D721Med (cell line): Measurements from ENCODE around the gene LDAH.

Experiments
- DNase-seq: peaks from one replicate; pipeline ENCODE4 v3.0.0; 2011; ENCODE audit warnings: low spot score; ENCODE audit not compliant: insufficient read length
- FAIRE-seq: peaks from 2 replicates; lab custom pipeline; 2011; peaks lifted over from hg19 to GRCh38; lab: Jason Lieb, UNC
- TF ChIP-seq, protein P1 (sequence below): IDR thresholded peaks from 2 replicates; pipeline ENCODE4 v1.5.1; 2012; ENCODE audit warnings: mild to moderate bottlenecking, control low read depth; ENCODE audit not compliant: insufficient read depth; ENCODE audit errors: missing control alignments

LDAH gene

GRCh38 chr2:20650877-20651730 lies 171.8 kb downstream of the LDAH start, which contains the start of gene HS1BP3:
TSS of gene HS1BP3 (minus strand) at chr2:20651098. CDS start at chr2:20651063, 35 bp downstream.
- FAIRE-seq: no peak

DNA sequence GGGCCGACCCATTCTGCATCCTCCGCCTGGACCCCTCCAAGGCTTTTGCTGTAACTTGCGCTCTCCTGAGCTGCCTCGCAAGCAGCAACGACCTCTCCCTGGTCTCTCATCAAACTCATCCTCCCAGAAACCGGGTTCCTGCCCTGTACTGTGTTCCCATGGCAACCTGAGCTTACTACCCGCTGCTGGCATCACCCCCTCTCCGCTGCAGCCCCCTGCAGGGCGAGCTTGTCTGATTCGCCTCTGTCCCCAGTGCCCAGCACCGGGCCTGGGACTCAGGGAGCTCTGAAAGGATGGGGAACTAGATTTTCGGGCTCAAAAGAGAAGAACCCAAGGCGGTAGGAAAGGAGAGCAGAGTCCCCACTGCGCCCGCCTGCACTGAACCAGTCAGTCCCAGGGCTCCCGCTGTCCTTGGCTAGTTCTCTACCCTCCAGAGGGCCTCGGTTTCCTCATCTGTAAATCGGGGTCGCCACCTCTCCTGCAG lies 172.5 kb downstream of the LDAH start:
- TF ChIP-seq, protein P1, sequence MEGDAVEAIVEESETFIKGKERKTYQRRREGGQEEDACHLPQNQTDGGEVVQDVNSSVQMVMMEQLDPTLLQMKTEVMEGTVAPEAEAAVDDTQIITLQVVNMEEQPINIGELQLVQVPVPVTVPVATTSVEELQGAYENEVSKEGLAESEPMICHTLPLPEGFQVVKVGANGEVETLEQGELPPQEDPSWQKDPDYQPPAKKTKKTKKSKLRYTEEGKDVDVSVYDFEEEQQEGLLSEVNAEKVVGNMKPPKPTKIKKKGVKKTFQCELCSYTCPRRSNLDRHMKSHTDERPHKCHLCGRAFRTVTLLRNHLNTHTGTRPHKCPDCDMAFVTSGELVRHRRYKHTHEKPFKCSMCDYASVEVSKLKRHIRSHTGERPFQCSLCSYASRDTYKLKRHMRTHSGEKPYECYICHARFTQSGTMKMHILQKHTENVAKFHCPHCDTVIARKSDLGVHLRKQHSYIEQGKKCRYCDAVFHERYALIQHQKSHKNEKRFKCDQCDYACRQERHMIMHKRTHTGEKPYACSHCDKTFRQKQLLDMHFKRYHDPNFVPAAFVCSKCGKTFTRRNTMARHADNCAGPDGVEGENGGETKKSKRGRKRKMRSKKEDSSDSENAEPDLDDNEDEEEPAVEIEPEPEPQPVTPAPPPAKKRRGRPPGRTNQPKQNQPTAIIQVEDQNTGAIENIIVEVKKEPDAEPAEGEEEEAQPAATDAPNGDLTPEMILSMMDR: no peak
- no peak for FAIRE-seq
- DNase-seq: peak; percentile 53

More at GRCh38 chr2:20650877-20651730, 171.8 kb downstream of the LDAH start, which contains the start of gene HS1BP3:
- peak; percentile 94 for DNase-seq
- TF ChIP-seq, protein P1: peak; percentile 82

- FAIRE-seq (no peak), DNase-seq (no peak)
- TF ChIP-seq, protein P1: no peak
Observed at GRCh38 chr2:20649976-20650375, 172.9 kb downstream of the LDAH start.

- FAIRE-seq (no peak), DNase-seq (no peak)
- TF ChIP-seq, protein P1: no peak
Observed at GRCh38 chr2:20649576-20649975, 173.3 kb downstream of the LDAH start.

DNA sequence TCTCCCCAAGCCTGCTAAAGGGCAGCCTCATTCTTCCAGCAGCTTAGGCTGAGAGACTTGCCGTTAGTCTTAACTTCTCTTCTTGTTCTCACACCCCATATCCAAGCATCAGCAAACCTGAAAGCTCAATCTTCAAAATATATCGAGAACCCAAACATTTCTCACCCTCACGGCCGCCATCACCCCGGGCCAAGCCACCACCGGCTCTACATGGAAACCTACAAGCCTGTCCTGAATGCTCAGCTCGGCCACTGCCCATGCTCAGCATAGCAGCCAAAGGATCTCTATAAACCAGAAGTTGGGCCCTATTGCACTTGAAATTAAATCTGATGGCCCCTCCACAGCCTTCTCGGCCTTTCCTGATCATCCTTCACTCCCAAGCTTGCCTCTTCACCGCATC lies 174.1 kb downstream of the LDAH start:
- FAIRE-seq: no peak
- no peak for DNase-seq
- TF ChIP-seq, protein P1: no peak

GRCh38 chr2:20648206-20648605 lies 174.7 kb downstream of the LDAH start:
- FAIRE-seq (no peak), DNase-seq (no peak)
- TF ChIP-seq, protein P1: no peak

GRCh38 chr2:20647738-20648137 lies 175.2 kb downstream of the LDAH start:
- FAIRE-seq (no peak), DNase-seq (no peak)
- TF ChIP-seq, protein P1: no peak
